Activated naive CD8-positive, alpha-beta T cell treated with anti-CD3 and anti-CD28 coated beads, Interleukin-2, amount 50 U/mL, for 24 hours (primary cell): ENCODE data around the gene ZNF543.

Experiments
- ATAC-seq: fragments of 150-1000 bp; cut with Tn5 transposase; one replicate; pipeline ENCODE4 v1.10.0; 2021
- DNase-seq: peaks from one replicate; pipeline ENCODE4 v3.0.0; 2021
- H3K27ac Mint-ChIP-seq: one replicate; pipeline ENCODE4 v1.8.0; 2021; ENCODE audit warnings: mild to moderate bottlenecking, mixed read lengths
- H3K27me3 Mint-ChIP-seq: one replicate; pipeline ENCODE4 v1.8.0; 2021; ENCODE audit warnings: mixed read lengths
- H3K36me3 Mint-ChIP-seq: one replicate; pipeline ENCODE4 v1.8.0; 2021; ENCODE audit warnings: low read depth, mixed read lengths
- H3K4me1 Mint-ChIP-seq: one replicate; pipeline ENCODE4 v1.8.0; 2021; ENCODE audit warnings: mixed read lengths
- H3K4me3 Mint-ChIP-seq: one replicate; pipeline ENCODE4 v1.8.0; 2021; ENCODE audit warnings: mild to moderate bottlenecking, moderate library complexity, mixed read lengths
- H3K9me3 Mint-ChIP-seq: one replicate; pipeline ENCODE4 v1.8.0; 2021; ENCODE audit warnings: mixed read lengths

Gene ZNF543

DNA sequence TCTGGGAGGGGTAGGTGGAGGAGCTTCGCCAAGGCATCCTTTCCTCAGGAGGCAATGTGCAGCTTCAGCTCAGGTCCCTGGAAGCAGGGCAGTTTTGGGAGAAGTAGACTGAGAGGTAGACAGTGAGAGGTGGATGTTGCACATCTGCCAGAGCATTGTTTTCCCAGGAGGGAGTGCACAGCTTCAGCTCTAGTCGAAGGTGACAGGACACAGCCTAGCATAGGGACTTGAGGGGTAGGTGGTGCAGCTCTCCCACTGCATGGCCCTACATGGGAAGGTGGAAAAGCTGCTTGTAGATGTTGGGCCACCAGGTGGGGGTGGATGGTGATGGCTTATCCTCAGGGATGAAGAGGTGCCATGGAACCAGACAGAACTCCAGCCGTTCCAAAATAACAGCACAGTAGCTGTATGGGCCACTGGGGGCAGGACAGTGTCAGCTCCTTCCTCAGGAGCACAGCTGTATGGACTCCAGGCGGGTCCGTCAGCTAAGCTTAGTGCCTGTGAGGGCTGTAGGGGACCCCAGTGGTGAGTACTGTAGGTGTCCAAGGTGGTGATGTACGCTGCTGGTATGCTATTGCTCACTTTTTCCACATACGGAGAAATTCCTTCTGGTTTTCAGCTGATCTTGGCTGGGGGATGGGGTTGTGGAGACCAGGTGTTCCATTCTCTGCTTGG is 17.4 kb upstream of the ZNF543 start:
- Mint-ChIP-seq H3K27me3 (no peaks in the 10 kb centered on the region), H3K27ac (no peak overlapping the region), H3K36me3 (peaks cover 69% of the 10 kb centered on the region), H3K4me1 (peaks cover 5% of the 10 kb centered on the region), H3K9me3 (peaks cover 16% of the 10 kb centered on the region), H3K4me3 (no peak overlapping the region)
- ATAC-seq = no peak
- no peak for DNase-seq

DNA sequence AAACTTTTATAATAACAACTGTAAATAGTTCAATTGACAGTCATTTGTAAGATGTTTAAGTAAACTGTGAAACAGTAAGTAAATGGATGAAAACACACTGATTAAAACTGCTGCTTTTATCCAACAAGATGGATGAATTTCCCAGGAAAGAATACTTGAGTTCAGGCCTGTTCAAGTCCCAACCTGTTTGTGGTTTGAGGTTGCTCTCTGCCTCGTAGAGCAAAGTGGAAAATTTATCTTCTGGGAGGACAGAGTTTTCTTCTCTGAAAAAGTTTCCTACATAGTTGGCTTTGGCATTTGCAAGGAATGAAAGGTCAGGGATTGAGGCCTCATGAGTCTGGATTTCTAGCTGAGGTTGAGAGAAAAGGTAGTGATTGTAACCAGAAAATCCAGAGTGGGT is 15.2 kb upstream of the ZNF543 start:
- no peak for DNase-seq
- Mint-ChIP-seq H3K4me3 (no peak overlapping the region), H3K4me1 (peaks cover 16% of the 10 kb centered on the region), H3K27me3 (no peaks in the 10 kb centered on the region), H3K27ac (no peak overlapping the region), H3K9me3 (peaks cover 21% of the 10 kb centered on the region), H3K36me3 (peaks cover 66% of the 10 kb centered on the region)
- ATAC-seq = no peak

DNA sequence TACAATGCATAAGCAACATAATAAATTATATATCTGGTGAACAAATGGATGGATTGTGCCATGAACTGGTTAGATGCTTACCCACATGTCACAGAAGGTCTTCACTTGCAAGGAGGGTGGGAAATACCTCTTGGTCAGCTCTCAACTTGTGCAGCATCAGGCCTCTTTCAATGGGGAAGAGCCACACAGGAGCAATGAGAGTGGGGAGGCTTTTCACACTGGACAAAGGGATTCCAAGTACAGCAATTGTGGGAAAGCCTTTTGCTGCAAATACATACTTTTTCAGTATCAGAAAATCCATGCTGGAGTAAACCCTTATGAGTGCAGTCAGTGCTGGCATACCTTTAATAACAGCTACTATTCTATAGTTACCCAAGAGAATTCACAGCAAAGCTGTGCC is 11.8 kb upstream of the ZNF543 start:
- ATAC-seq (no peak), DNase-seq (no peak)
- H3K27me3 Mint-ChIP-seq = no peaks in the 10 kb centered on the region
- H3K9me3 Mint-ChIP-seq = peaks cover 27% of the 10 kb centered on the region
- peaks cover 37% of the 10 kb centered on the region for H3K36me3 Mint-ChIP-seq
- H3K27ac Mint-ChIP-seq = no peak overlapping the region
- no peak overlapping the region for H3K4me3 Mint-ChIP-seq
- peaks cover 16% of the 10 kb centered on the region for H3K4me1 Mint-ChIP-seq

DNA sequence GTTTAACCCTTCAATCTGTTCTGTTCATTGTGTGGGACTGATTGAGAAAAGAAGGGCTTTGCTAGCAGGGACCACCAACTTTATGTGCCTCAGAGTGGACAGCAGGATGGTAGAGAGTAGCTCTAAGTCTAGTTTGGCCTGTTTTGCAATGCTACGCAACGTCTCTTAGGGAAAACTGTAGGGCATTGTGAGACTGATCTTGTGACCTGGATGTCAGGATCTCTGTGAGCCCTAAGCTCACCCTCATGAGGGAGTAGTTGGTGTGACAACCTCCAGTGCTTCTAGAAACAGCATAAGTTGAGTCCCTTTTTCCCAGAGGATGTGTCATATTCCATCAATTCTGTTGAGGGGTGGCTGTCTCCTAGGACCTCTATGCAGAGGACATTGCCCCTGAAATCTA is 9.5 kb upstream of the ZNF543 start:
- DNase-seq (no peak), ATAC-seq (no peak)
- H3K4me1 Mint-ChIP-seq = peaks cover 13% of the 10 kb centered on the region
- H3K4me3 Mint-ChIP-seq = no peak overlapping the region
- H3K27ac Mint-ChIP-seq = no peak overlapping the region
- H3K27me3 Mint-ChIP-seq = peaks cover 9% of the 10 kb centered on the region
- H3K9me3 Mint-ChIP-seq = peaks cover 40% of the 10 kb centered on the region
- peaks cover 23% of the 10 kb centered on the region for H3K36me3 Mint-ChIP-seq

DNA sequence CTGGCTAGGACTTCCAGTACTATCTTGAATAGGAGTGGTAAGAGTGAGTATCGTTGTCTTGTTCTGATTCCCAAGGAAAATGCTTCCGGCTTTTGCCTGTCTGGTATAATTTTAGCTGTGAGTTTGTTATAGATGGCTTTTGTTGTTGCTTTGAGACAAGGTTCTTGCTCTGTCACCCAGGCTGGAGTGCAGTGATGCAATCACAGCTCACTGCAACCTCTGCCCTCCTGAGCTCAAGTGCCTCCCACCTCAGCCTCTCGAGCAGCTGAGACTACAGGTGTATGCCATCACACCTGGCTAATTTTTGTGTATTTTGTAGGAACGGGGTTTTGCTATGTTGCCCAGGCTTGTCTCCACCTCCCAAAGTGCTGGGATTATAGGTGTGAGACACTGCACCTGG is 6.1 kb upstream of the ZNF543 start:
- no peak overlapping the region for H3K27ac Mint-ChIP-seq
- H3K36me3 Mint-ChIP-seq = peaks cover 7% of the 10 kb centered on the region
- peaks cover 27% of the 10 kb centered on the region for H3K27me3 Mint-ChIP-seq
- ATAC-seq = no peak
- peaks cover 45% of the 10 kb centered on the region for H3K9me3 Mint-ChIP-seq
- no peak overlapping the region for H3K4me3 Mint-ChIP-seq
- no peak for DNase-seq
- H3K4me1 Mint-ChIP-seq = peaks cover 8% of the 10 kb centered on the region

DNA sequence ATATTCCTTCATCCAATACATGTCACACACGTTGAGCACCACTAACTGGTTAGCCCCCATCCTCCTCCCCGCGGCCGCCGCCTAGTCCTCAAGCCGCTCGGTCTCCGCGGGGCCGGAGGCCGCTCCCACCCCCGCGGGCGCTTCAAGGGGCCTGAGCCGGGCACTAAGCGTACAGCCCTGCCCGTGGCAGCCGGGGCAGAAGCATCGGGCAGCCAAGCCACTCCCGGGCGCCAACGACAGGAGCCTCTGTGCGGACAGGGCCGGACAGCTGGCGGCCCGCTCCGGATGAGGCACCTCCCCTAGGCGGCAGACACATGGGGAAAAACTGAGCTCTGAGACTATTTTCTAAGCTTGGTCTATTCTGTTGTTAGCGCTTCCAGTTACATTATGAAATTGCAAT is 2.8 kb upstream of the ZNF543 start:
- H3K27me3 Mint-ChIP-seq = peaks cover 27% of the 10 kb centered on the region
- H3K36me3 Mint-ChIP-seq = peaks cover 7% of the 10 kb centered on the region
- no peak overlapping the region for H3K27ac Mint-ChIP-seq
- DNase-seq = no peak
- ATAC-seq = no peak
- H3K4me1 Mint-ChIP-seq = peaks cover 24% of the 10 kb centered on the region
- H3K9me3 Mint-ChIP-seq = peaks cover 28% of the 10 kb centered on the region
- H3K4me3 Mint-ChIP-seq = no peak overlapping the region

DNA sequence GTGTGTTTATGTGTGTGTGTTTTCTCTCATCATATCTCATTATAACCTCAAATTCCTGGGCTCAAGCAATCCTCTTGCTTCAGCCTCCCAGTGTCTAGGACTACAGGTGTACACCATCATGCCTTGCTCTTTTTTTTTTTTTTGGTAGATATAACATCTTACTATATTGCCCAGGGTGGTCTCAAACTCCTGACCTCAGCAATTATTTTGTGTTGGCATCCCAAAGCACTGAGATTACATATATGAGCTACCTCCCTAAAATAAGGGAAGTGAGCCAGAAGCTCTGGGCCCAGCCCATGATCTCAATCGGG is 448 bp upstream of the ZNF543 start:
- Mint-ChIP-seq H3K4me1 (peaks cover 29% of the 10 kb centered on the region), H3K4me3 (peak overlapping the region; percentile 89), H3K36me3 (peaks cover 27% of the 10 kb centered on the region), H3K27me3 (peaks cover 24% of the 10 kb centered on the region), H3K27ac (peak overlapping the region; percentile 89), H3K9me3 (peaks cover 35% of the 10 kb centered on the region)
- DNase-seq (no peak), ATAC-seq (no peak)

DNA sequence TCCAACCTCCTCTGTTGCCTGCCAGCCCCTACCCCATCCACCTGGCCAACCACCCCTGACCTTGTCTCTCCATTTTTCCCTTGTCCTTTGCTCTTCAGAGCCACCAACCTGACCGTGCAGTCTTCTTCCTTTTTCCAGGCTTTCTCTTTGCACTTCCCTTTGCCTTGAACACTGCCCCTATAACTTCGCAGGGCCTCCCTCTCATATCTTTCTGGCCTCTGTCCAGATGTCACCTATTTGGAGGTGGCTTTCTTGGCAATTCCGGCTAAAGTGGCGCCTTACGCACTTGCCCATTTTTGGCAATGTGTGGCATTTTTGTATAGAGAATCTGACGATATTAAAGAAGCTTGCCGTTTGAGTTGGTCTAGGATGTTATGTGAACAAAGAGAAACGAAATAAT is 844 bp downstream of the ZNF543 start:
- Mint-ChIP-seq H3K9me3 (peaks cover 26% of the 10 kb centered on the region), H3K36me3 (peaks cover 40% of the 10 kb centered on the region), H3K4me1 (peaks cover 29% of the 10 kb centered on the region), H3K4me3 (peak overlapping the region; percentile 89), H3K27me3 (peaks cover 18% of the 10 kb centered on the region), H3K27ac (peak overlapping the region; percentile 89)
- ATAC-seq (no peak), DNase-seq (no peak)

DNA sequence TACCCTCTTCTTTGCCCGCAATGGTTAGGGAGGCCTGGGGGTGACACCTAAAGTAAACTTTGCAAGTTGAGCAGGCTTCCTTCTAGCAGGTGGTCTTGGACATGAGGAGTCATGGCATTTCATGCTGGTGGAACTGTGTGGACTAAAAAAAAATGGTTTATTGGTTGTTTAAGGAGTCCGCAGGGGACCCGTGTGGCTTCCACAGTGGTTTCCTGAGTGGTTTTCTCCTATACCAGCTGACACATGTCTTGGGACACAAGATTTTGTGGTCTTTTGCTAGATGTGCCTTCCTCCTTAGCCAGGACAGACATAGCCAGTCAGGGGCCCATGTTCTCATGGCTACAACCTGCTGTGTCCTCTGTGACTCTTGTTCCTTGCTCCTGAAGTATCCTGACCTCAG is 1.5 kb downstream of the ZNF543 start:
- Mint-ChIP-seq H3K27ac (no peak overlapping the region), H3K4me3 (peak overlapping the region; percentile 89), H3K9me3 (peaks cover 22% of the 10 kb centered on the region), H3K36me3 (peaks cover 45% of the 10 kb centered on the region), H3K27me3 (peaks cover 14% of the 10 kb centered on the region), H3K4me1 (peaks cover 29% of the 10 kb centered on the region)
- DNase-seq = no peak
- ATAC-seq = no peak

DNA sequence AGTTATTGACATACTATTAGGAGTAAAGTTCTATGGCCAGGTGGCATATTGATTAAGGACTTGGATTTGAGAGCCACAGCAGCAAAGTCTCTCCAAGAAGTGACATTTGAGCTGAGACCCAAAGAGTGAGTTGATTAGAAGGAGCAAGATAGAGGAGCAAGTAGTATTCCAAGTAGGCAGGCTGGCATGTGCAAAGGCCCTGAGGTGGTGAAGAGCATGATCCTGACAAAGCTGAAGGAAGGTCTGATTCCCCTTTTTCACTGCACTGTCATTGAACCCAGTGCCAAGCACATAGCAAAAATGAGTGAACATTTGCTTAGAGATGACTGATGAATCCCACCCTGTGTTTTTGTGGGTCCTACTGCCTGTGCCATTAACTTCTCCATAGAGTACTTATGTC is 4.7 kb downstream of the ZNF543 start:
- H3K27me3 Mint-ChIP-seq = no peaks in the 10 kb centered on the region
- peaks cover 76% of the 10 kb centered on the region for H3K36me3 Mint-ChIP-seq
- H3K9me3 Mint-ChIP-seq = peaks cover 37% of the 10 kb centered on the region
- DNase-seq (no peak), ATAC-seq (no peak)
- no peak overlapping the region for H3K27ac Mint-ChIP-seq
- no peak overlapping the region for H3K4me3 Mint-ChIP-seq
- peaks cover 23% of the 10 kb centered on the region for H3K4me1 Mint-ChIP-seq

DNA sequence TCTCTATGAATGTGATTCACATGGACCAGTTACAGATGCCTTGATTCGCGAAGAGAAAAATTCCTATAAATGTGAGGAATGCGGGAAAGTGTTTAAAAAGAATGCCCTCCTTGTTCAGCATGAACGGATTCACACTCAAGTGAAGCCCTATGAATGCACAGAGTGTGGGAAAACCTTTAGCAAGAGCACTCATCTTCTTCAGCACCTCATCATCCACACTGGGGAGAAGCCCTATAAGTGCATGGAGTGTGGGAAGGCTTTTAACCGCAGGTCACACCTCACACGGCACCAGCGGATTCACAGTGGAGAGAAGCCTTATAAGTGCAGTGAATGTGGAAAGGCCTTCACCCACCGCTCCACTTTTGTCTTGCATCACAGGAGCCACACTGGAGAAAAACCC is 7.7 kb downstream of the ZNF543 start:
- Mint-ChIP-seq H3K9me3 (peaks cover 42% of the 10 kb centered on the region), H3K27me3 (no peaks in the 10 kb centered on the region), H3K27ac (no peak overlapping the region), H3K4me1 (no peaks in the 10 kb centered on the region), H3K36me3 (peaks cover 86% of the 10 kb centered on the region), H3K4me3 (no peak overlapping the region)
- DNase-seq (no peak), ATAC-seq (no peak)

DNA sequence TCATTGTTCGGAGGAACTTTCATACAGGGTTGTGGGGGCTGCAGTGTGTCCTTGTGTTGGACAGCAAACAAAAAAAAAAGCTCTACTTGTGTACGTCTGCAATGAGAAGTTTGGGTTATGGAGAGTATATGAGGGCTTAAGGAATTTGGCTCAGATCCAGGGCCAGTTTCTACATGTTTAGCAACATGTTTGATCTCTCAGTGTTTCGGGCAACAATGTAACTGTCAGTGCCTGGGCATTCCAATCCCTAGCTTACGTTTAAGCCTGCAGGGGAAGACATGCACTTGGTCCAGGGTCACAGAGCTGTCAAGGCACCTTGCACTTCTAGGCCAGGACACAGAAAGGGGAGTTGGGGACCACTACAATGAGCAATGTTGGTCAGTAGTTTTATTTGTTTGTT is 13.9 kb downstream of the ZNF543 start:
- no peaks in the 10 kb centered on the region for H3K27me3 Mint-ChIP-seq
- no peak overlapping the region for H3K4me3 Mint-ChIP-seq
- peaks cover 38% of the 10 kb centered on the region for H3K9me3 Mint-ChIP-seq
- no peak overlapping the region for H3K27ac Mint-ChIP-seq
- H3K36me3 Mint-ChIP-seq = peaks cover 43% of the 10 kb centered on the region
- no peak for ATAC-seq
- DNase-seq = no peak
- H3K4me1 Mint-ChIP-seq = no peaks in the 10 kb centered on the region

DNA sequence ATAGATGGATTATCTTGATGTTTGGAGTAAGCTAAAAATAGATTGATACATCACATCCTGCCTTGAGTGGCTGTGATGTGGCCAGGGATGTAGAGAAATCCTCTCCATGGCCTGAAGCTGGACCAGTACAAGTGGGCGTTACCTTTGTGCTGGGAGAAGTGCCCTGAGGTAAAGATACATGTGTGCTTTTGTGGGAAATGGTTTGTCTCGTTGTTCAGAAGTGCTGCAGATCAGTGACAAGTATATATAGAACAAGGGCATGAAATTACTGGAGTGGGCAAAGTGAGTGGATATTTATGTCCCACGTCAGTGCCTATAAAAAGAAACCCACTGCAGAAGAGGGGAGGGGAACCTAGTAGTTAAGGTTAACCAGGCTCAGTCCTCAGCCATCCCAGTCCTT is 18.6 kb downstream of the ZNF543 start:
- Mint-ChIP-seq H3K9me3 (peaks cover 26% of the 10 kb centered on the region), H3K4me3 (no peak overlapping the region), H3K4me1 (no peaks in the 10 kb centered on the region), H3K36me3 (peaks cover 15% of the 10 kb centered on the region), H3K27me3 (no peaks in the 10 kb centered on the region), H3K27ac (no peak overlapping the region)
- ATAC-seq (no peak), DNase-seq (no peak)

DNA sequence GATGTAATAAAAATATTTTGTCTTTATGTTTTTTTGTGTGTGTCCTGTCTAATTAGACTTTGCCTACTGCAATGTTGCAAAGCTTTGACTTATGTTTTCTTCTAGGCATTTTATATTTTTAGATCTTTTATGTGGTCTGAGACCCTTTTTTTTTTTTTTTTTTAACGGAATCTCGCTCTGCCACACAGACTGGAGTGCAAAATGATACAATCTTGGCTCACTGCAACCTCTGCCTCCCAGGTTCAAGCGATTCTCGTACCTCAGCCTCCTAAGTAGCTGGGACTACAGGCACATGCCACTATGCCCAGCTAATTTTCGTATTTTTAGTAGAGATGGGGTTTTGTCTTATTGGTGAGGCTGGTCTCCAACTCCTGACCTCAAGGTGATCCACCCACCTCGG is 22.3 kb downstream of the ZNF543 start:
- Mint-ChIP-seq H3K27ac (no peak overlapping the region), H3K4me1 (no peaks in the 10 kb centered on the region), H3K9me3 (peaks cover 30% of the 10 kb centered on the region), H3K4me3 (no peak overlapping the region), H3K27me3 (peaks cover 3% of the 10 kb centered on the region), H3K36me3 (peaks cover 2% of the 10 kb centered on the region)
- no peak for ATAC-seq
- DNase-seq = no peak

DNA sequence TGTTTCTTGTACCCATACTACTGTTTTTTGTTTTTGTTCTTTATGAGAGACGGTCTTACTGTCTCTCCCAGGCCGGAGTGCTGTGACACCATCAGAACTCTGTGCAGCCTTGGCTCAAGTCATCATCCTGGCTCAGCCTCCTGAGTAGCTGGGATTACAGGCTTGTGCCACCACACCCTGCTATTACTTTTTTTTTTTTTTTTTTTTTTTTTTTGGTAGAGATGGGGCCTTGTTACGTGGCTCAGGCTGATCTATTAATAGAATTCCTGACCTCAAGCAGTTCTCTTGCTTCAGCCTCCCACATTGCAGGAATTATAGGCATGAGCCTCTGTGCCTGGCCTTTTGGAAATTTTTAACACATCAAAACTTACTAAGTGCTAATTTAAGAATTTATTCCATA is 27.9 kb downstream of the ZNF543 start:
- Mint-ChIP-seq H3K36me3 (peaks cover 25% of the 10 kb centered on the region), H3K9me3 (peaks cover 40% of the 10 kb centered on the region), H3K27me3 (peaks cover 7% of the 10 kb centered on the region), H3K27ac (no peak overlapping the region), H3K4me3 (no peak overlapping the region), H3K4me1 (peaks cover 26% of the 10 kb centered on the region)
- no peak for DNase-seq
- no peak for ATAC-seq
